GM19025 (cell line): Measurements from ENCODE around the gene GCSAM.

ENCODE experiments used
- ATAC-seq: cut with Tn5 transposase; IDR thresholded peaks from one replicate; pipeline ENCODE4 v1.9.1; 2021; ENCODE audit warnings: mild to moderate bottlenecking, low read depth, moderate library complexity; ENCODE audit not compliant: unreplicated experiment

Gene GCSAM

GRCh38 chr3:112132975-112133448 is at the start of gene GCSAM:
TSS of gene GCSAM (minus strand) at chr3:112133248. CDS start at chr3:112133120, 128 bp downstream.
- peak; percentile 75 for ATAC-seq

- ATAC-seq = no peak
Measured at GRCh38 chr3:112175646-112176045, 42.6 kb upstream of the GCSAM start.

- ATAC-seq = no peak
Measured at GRCh38 chr3:112175037-112175436, 42.0 kb upstream of the GCSAM start.

- no peak for ATAC-seq
Measured at GRCh38 chr3:112171144-112171543, 38.1 kb upstream of the GCSAM start.

GRCh38 chr3:112170046-112170445 is 37.0 kb upstream of the GCSAM start:
- no peak for ATAC-seq

- ATAC-seq = no peak
Measured at GRCh38 chr3:112167758-112168157, 34.7 kb upstream of the GCSAM start.

- ATAC-seq = no peak
Measured at GRCh38 chr3:112149136-112149535, 16.1 kb upstream of the GCSAM start.

- ATAC-seq = peak; percentile 32
Measured at GRCh38 chr3:112143689-112144088, 10.6 kb upstream of the GCSAM start.

GRCh38 chr3:112143251-112143650 is 10.2 kb upstream of the GCSAM start:
- ATAC-seq = peak; percentile 69

- no peak for ATAC-seq
Measured at GRCh38 chr3:112141293-112141692, 8.2 kb upstream of the GCSAM start.

GRCh38 chr3:112140584-112140983 is 7.5 kb upstream of the GCSAM start:
- ATAC-seq = no peak

- ATAC-seq = no peak
Measured at GRCh38 chr3:112138219-112138969, 5.3 kb upstream of the GCSAM start.

GRCh38 chr3:112137781-112138180 is 4.7 kb upstream of the GCSAM start:
- no peak for ATAC-seq

GRCh38 chr3:112136959-112137693 is 4.1 kb upstream of the GCSAM start:
- no peak for ATAC-seq

- ATAC-seq = no peak
Measured at GRCh38 chr3:112136046-112136445, 3.0 kb upstream of the GCSAM start.

- no peak for ATAC-seq
Measured at GRCh38 chr3:112134335-112135124, 1.5 kb upstream of the GCSAM start.

GRCh38 chr3:112133626-112134334 is 732 bp upstream of the GCSAM start:
- no peak for ATAC-seq

GRCh38 chr3:112132554-112132953 is 494 bp downstream of the GCSAM start:
- peak; percentile 0 for ATAC-seq

- ATAC-seq = no peak
Measured at GRCh38 chr3:112132088-112132487, 960 bp downstream of the GCSAM start.

- no peak for ATAC-seq
Measured at GRCh38 chr3:112131111-112131510, 1.9 kb downstream of the GCSAM start.
